HG03439 (cell line): ENCODE data around the gene PPT2.

ENCODE experiments used
- ATAC-seq: cut with Tn5 transposase; IDR thresholded peaks from one replicate; pipeline ENCODE4 v1.9.1; 2021; ENCODE audit warnings: mild to moderate bottlenecking, moderate library complexity; ENCODE audit not compliant: unreplicated experiment

The PPT2 gene

DNA sequence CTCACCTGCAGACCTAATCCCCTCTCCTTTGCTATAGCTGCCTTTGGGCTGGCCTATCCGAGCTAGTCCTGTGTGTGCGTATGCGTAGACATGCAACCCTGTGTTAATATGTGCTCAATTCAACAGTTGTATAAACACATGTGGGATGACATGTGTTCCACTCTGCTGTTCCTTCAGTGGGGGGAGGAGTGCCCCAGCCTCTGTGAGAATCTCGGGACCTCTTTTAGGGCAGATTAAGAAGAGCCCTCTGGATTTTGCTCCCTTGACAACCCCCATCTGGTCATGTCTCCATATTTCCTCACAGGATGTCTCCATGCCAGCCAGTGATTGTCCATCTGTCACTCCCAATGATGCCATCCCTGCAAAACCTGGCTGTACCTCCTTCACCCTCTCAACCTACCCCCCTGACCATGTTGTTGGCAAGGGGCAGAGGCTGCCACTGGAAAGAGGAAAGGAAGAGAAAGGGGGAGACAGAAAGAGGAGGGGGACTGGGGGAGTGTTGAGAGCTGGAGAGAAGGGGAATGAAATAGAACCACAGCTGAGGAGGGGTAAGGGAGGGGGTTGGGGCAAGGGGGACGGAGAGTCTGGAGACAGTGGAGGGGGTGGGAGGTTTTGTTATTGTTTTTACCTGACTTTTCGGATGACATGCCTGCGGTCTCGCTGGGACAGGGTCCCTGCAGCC lies 2.6 kb upstream of the PPT2 start:
- ATAC-seq = no peak

DNA sequence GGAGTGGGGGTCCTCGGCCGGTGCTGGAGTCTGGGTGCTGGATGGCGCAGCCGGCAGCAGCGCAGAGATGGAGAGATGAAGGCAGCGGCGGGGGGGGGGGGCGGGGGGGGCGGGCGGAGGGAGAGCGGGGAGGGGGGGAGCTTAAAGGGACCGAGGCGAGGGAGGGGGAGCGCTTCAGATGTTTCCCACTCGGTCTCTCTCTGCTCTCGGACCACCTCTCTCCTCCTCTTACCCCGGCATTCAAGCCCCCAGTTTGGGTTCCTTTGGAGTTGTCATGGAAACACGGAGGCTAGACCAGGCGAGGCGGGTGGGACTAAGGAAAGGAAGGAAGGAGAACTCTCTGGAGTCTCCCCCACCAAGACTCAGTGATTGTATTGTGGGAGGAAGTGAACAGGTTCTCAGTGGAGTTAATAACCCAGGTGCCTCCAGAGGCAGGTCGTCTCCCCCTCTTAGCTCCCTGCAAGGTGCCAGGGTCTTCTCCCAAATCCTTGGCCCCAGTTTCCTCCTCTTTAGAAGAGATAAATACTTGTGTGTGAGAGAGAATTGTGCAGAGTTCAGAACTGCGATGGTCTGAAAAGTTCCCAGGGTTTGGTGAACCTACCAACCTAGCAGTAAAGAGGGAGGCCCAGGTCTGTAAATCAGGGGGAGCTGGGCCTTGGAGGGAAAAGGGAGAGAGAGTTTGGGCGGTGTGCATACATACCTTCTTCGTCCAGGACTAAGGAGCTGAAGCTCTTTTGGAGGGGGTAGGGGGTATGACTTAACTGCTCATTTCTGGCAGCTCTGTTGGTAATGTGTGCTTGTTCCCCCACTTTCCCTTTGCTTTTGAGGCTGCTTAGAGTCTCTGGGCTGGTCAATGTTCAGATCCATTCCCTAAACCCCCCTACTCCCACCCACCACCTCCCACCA lies 1.8 kb upstream of the PPT2 start, which contains the start of gene PRRT1:
PRRT1 (minus strand) TSS at position 77 of the 906 bp plus-strand sequence. CDS start 112 bp downstream, outside the sequence.
- ATAC-seq = no peak

DNA sequence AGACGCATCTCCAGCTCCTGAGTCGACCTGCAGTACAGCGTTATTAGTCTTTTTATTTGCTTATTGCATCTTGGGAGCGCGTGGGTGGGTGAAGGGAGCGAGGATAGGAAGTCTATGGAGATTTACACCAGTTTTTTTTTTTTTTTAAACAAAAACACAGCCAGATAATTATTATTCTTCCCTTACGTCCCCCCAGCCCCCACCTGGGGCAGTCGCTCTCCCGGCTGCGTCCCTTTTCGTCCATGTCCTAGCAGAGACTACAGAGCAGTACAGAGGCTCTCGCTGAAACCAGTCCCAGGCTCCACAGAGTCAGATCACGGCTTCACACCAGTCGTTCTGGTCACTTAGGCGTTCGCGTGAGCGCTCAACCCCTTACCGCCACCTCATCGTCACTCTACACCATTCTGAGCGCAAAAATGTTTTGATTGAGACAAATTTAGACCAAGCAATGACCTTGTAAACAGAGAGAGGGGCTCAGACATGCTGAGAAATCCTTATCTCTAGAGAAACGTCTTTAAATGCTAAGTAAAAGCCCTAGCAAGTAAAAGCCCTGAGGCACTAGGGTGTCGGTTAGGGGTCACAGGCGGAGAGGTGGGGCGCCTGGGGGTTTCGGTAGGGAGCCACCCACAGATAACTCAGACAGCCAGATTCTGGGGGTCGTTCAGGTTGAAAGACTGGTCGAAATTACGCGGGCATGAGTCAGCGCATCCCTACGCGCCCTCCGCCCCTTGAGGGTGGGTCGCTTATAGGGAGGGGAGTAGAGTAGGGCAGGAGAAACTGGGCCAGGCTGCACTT lies 975 bp upstream of the PPT2 start:
- ATAC-seq = no peak

DNA sequence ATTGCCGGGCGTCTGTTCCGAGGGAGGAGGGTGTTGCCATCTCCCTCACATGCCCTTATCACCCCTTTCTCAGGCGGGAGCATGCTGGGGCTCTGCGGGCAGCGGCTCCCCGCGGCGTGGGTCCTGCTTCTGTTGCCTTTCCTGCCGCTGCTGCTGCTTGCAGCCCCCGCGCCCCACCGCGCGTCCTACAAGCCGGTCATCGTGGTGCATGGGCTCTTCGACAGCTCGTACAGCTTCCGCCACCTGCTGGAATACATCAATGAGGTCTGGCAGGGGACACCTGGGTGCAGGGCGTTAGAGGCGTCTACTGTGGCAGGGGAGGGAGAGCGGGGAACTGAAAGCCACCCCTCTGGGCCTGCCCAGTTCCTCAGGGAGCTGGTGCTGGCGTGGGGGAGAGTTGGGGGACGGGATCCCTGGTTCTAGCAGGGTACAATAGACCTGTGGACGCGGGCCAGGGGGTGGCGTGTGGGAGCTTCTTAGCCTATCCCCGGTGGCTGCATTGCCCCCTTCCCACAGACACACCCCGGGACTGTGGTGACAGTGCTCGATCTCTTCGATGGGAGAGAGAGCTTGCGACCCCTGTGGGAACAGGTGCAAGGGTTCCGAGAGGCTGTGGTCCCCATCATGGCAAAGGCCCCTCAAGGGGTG lies 697 bp downstream of the PPT2 start:
- peak; percentile 52 for ATAC-seq

DNA sequence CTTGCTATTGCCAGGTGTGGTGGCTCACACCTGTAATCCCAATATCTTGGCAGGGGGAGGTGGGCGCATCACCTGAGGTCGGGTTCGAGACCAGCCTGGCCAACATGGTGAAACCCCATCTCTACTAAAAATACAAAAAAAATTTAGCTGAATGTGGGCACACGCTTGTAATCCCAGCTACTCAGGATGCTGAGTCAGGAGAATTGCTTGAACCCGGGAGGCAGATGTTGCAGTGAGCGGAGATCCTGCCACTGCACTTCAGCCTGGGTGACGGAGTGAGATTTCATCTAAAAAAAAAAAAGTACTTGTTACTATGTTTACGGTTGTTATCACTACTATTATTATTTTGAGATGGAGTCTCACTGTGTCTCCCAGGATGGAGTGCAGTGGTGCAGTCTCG lies 3.0 kb downstream of the PPT2 start:
- ATAC-seq = no peak

DNA sequence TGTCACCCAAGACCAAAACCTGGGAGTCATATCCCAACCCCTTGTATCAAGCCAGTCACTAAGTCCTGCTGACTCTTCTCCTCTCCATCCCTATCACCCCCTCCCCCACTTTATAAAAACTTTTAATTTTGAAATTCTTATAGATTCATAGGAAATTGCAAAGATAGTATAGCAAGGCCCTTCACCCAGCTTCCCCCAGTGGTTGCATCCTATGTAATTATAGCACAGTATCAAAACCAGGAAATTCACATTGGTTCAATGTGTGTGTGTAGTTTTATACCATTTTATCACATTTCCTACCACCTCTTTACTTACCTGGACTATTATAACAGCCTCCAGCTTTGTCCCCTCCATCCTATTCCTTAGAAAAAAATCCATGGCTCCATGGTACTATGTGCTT lies 4.1 kb downstream of the PPT2 start:
- ATAC-seq = no peak

DNA sequence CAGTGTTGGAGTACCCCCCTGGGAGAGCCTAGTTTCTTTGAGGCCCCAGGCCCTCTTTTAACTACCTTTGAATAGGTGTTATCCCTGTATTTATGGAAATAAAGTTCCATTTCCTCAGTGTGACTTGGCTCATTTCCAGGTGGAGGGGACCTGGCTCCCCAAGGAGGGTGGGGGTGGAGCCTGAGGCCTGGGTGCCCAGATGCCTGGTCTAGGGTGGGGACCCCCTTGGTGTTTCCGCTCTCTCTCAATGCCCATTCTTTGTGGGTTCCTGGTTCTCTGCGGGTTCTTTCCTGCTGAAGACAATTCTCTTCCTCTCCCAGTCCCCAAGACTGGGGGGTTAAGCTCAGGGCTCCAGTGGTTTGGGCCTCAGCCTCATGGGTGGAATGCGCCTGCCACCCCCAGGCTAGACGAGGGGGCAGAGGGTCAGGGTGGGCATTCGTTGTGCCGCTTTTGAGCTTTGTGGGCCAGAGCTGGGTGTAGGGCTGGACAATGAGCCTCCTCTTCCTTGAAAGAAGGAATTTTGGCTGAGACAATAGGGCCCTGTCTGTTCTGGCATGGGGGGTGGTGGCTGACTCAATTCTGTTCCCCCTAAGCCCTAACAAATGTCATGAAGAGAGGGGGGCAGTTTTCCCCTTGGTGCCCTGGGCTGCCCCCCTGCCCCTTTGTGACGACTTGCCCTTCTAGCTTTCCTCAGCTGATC lies 9.8 kb downstream of the PPT2 start:
- no peak for ATAC-seq

DNA sequence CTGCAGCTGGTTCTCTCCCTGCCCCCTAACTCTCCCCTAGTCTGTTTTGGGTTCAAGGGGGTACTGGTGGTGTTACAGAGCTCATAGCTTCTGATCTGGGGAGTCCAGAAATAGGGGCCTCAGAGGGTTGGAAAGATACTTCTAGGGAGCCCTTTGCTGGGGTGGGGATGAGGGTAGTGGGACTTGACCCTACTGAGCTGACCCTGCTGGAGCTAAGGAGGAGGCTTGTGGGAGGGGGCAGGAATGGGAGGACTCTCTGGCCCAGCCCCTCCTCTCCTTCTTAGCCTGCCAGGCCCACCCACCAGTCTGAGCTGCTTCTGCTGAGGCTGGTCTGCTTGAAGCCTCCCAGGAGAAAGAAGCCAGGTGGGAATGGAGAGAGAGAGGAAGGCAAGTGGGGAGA lies 10.4 kb downstream of the PPT2 start, which contains the start of gene EGFL8:
EGFL8 (plus strand) TSS at position 301 of the 400 bp plus-strand sequence. CDS start 1,571 bp downstream, outside the sequence.
- ATAC-seq = no peak

DNA sequence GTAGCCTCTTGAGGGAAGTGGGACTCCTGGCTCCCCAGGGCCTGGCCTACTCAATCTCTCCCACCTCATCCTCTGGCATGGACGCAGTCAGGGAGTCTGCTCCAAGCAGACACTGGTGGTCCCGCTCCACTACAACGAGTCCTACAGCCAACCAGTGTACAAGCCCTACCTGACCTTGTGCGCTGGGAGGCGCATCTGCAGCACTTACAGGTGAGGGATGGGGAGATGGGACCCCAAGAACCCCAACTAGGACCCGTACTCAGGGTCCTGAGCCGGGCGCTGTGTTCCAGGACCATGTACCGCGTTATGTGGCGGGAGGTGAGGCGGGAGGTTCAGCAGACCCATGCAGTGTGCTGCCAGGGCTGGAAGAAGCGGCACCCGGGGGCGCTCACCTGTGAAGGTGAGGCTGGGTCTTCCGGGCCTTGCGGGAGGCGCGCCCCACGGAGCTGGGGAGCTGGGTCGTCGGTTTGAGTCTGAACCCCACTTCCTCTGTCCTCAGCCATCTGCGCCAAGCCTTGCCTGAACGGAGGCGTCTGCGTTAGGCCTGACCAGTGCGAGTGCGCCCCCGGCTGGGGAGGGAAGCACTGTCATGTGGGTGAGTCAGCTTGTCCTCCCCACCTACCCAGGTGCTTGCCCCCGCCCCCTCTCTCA lies 12.6 kb downstream of the PPT2 start:
- no peak for ATAC-seq

DNA sequence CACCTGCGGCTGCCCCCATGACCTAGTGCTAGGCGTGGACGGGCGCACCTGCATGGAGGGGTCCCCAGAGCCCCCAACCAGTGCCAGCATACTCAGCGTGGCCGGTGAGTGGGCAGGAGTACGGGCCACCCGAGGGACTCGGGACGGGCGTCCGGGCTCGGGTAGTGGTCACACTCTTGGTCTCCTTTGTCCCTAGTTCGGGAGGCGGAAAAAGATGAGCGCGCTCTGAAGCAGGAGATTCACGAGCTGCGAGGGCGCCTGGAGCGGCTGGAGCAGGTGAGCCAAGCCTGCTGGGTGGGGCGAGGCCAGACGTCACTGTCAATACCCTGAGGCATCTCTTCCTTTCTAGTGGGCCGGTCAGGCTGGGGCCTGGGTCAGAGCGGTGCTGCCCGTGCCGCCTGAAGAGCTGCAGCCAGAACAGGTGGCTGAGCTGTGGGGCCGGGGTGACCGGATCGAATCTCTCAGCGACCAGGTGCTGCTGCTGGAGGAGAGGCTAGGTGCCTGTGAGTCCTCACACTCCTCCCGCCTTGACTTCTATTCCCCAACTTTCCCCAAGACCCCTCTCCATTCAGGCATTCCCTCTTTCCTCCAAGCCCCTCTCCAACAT lies 13.3 kb downstream of the PPT2 start:
- ATAC-seq = no peak

DNA sequence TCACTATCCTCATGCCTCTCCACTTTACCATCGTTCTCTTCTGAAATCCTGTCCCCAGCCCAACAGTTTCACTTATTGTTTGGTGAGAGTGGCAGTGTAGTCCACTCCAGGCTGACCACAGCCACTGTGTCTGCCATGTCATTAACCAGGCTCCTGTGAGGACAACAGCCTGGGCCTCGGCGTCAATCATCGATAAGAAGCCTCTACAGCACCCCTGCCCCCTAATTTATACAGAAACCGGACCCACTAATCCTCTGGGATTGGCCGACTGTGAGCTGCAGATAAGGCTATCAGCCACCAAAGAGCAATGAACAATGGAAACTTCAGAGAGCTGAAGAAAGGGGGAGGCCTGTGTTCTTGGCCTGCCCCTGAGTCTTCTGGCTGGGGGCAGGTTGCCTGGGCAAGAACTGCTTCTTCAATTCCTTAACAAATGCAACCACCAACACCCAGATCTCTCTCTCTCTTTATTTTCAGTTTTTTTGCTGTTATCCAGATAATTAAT lies 13.9 kb downstream of the PPT2 start:
- no peak for ATAC-seq

DNA sequence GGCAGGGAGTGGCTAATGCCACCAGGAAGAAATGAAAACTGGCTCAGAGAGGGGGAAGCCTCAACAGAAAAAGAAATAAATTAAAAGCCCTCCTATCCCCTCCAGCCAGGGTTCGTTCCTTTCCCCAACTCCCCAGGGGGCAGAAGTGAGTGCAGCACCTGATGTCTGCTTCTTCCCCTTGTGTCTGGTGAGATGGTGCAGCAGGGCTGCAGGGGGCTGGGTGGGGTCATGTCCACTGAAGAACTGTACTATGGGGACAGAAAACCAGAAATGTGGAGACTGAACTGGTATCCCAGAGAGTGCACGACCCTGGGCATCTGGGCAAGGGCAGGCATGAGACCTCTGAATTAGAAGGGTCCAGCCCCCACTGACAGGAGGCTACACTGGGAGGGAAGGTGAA lies 14.4 kb downstream of the PPT2 start:
- no peak for ATAC-seq

DNA sequence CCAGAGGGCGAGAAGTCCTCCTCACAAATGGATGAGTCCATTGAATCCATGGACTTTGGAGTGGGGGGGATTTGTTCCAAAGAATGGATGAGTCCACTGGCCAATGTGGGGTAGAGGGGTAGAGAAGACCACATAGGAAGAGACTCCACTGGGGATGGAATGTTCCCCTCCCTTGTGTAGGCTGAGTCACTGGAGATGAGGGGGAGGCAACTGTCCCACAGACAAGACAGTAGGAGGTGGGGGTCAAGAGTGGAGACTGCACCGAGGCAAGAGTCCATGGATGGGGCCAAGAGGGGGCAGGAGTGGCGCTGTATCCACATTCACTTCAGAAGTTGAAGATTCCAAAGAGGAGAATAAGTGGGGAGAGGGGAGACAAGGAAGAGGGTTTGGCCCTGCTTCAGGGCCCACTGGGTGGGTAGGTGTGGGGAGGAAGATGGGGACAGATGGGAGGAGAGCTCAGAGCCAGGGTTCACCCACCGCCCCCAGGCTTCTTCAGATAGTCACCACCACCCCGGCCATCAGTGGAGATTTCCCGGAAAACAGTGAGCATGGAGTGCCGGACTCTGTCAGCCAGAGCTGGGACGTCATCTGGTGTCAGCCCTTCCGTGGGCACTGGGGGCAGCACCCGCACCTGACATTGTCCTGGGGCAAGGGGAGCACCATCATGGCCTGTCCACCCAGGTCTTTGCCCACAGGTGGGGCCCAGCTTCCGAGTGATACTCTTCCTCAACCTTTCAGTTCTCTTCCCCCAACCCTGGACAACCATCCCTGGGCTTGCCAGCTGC lies 15.1 kb downstream of the PPT2 start:
- ATAC-seq = no peak

DNA sequence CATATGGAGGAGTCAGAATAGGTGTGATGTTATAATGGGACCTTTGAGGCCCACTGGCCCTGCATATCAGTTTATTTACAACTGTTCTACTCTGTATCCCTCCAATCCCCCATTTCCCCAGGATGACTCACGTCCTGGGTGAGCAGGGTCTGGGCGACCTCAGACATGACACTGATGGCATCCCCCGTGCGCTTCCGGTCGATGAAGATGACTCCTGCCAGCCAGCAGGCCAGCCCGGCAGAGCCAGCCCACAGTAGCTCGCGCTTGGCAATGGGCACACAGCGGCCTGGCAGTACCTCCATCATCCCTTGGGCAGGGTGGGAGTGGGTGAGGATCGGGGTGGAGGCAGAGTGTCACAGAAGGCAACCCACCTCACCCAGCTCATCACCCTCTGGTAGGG lies 16.4 kb downstream of the PPT2 start:
- ATAC-seq = no peak

DNA sequence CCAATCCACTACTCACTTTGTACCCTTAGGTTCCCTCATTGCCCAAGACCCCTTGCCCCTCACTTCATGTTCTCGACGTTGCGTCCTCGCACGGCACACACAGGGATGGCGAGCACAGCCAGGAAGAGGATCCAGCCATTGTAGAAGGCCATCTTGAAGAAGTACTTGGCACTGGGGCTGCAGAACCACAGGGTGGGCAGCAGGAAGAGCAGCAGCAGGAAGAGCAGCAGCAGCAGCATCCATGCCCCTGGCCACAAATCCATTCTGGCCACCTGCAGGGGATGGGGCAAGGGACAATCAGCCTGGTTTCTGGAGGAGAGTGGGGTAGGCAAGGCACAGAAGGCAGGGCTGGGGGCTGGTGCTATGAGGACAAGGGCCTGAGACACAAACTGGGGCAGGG lies 17.3 kb downstream of the PPT2 start:
- ATAC-seq = no peak

DNA sequence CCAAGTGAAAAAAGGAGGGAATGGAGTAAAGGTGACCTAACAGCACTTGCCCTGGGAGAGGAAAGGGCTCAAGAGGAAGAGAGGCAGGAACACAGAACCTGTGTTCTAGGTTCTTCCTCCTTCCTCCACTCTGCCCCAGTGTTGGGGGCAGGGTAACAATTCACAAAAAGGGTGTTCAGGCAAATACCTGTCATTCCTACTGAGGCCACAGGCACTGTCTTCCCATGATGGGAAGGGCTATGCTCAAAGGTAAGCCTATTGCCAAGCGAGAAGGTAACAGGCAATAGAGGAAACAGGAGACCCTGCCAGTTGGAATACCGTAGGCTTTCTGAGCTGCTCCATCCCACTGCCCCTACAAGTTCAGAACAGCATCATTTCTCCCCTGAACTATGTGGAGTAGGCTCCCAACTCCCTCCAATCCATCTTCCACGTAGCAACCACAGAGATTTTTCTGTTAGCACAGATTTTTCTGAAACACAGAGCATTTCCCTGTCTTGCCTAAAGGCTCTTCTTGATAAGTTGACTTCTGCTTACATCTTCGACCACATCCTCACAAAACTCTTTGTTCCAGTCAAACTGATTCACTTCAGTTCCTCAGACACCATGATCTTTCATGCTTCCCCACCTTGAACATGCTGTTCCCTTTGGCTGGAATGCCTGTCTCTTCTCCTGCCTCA lies 19.2 kb downstream of the PPT2 start:
- no peak for ATAC-seq

DNA sequence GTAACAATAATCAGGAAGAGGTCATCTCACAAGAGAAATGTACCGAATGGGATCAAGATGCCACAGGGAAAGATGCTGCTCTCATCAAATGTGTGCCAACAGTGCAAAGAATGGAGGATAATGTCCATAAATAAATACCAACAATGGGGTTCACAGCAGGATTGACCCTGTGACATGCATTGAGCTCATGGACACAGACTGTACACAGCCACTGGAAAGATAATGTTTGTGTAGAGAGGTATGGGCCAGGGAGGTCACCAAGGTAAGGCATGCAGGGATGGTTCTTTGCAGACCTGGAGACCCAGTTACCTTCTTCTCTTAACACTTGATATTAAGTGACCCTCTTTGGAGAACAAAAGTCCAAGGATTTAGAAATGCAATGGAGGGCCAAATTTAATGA lies 20.5 kb downstream of the PPT2 start:
- no peak for ATAC-seq

DNA sequence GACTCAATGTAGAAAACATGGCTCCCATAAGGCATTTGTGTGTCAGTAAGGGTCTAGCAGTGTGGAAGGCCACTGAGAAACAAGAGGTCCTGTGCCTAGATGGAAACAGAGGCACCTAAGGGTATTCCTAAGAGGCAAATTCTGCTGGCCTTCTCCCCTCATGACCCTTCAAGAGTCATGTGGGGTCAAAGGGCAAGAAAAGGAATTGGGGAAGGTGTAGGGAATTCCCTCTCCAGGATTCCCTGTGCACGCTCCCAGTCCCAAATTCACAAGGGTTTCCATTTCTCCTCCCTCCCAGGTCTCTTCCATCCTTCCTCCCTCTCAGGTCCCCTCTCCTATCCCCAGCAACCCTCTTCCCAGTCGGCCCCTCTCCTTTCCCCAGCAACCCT lies 21.4 kb downstream of the PPT2 start:
- no peak for ATAC-seq
